ENCODE results near the gene CLCC1. TPM values are rescaled to one million over a fixed set of nuclear protein-coding genes. Genes with fewer than 3 reads are reported as not detected.

The CLCC1 gene
- total and polyA plus RNA-seq, 4 donors, result 9.7 to 29.2 (median 19.8) TPM

- H3K27me3 ChIP-seq (ENCODE audit: control insufficient read depth in 3 of 3, insufficient read depth in 3 of 3, low read length in 2 of 3), result no peaks in the 10 kb centered on the region
- 87 to 93% methylated on average over 6 of the region's 6 CpGs for WGBS, 2 donors
- no peak overlapping the region for H3K27ac ChIP-seq (ENCODE audit: low read depth in 1 of 2, low read length in 1 of 2)
- peaks cover 0 to 4% (median 2%) of the 10 kb centered on the region in 4 donors for H3K36me3 ChIP-seq (ENCODE audit: control insufficient read depth in 4 of 4, insufficient read depth in 4 of 4, low read length in 4 of 4)
- TF ChIP-seq CTCF (IDR thresholded peaks at IDR 0.05; ENCODE audit: control extremely low read depth, extremely low read depth), result no peak
- H3K4me1 ChIP-seq (ENCODE audit: control insufficient read depth in 5 of 5, insufficient read depth in 5 of 5, low read length in 5 of 5), result peaks cover 0 to 3% (median 2%) of the 10 kb centered on the region in 5 donors
- no peak overlapping the region for H3K4me3 ChIP-seq
- DNase-seq (no peak), ATAC-seq (ENCODE audit: insufficient read depth, low FRiP score) (no peak)
- no peaks in the 10 kb centered on the region for H3K9me3 ChIP-seq (ENCODE audit: control insufficient read depth in 4 of 4, insufficient read depth in 3 of 4, low read length in 3 of 4)
- no peak overlapping the region for H3K9ac ChIP-seq (ENCODE audit: insufficient read depth in 1 of 2, low read length in 2 of 2)
Measured at GRCh38 chr1:108953452-108953851, 9.8 kb downstream of the CLCC1 start.

- WGBS, 2 donors, result 95 to 97% methylated on average over 3 of the region's 3 CpGs
Measured at GRCh38 chr1:108951242-108951641, 12.0 kb downstream of the CLCC1 start.

GRCh38 chr1:108949044-108949443, 14.2 kb downstream of the CLCC1 start:
- no peaks in the 10 kb centered on the region for H3K27me3 ChIP-seq (ENCODE audit: control insufficient read depth in 3 of 3, insufficient read depth in 3 of 3, low read length in 2 of 3)
- no peaks in the 10 kb centered on the region for H3K9me3 ChIP-seq (ENCODE audit: control insufficient read depth in 4 of 4, insufficient read depth in 3 of 4, low read length in 3 of 4)
- no peak overlapping the region for H3K9ac ChIP-seq (ENCODE audit: insufficient read depth in 1 of 2, low read length in 2 of 2)
- ATAC-seq (ENCODE audit: insufficient read depth, low FRiP score) (no peak), DNase-seq (no peak)
- H3K36me3 ChIP-seq (ENCODE audit: control insufficient read depth in 4 of 4, insufficient read depth in 4 of 4, low read length in 4 of 4), result peaks cover 6 to 12% (median 8%) of the 10 kb centered on the region in 4 donors
- H3K27ac ChIP-seq (ENCODE audit: low read depth in 1 of 2, low read length in 1 of 2), result no peak overlapping the region
- TF ChIP-seq CTCF (IDR thresholded peaks at IDR 0.05; ENCODE audit: control extremely low read depth, extremely low read depth), result no peak
- peaks cover 0 to 8% (median 6%) of the 10 kb centered on the region in 5 donors for H3K4me1 ChIP-seq (ENCODE audit: control insufficient read depth in 5 of 5, insufficient read depth in 5 of 5, low read length in 5 of 5)
- no peak overlapping the region for H3K4me3 ChIP-seq
- 80 to 90% methylated on average over 4 of the region's 4 CpGs for WGBS, 2 donors

More at GRCh38 chr1:108951242-108951641, 12.0 kb downstream of the CLCC1 start:
- DNase-seq (no peak), ATAC-seq (ENCODE audit: insufficient read depth, low FRiP score) (no peak)
- Histone ChIP-seq H3K27ac (ENCODE audit: low read depth in 1 of 2, low read length in 1 of 2) (no peak overlapping the region), H3K4me3 (no peak overlapping the region), H3K36me3 (ENCODE audit: control insufficient read depth in 4 of 4, insufficient read depth in 4 of 4, low read length in 4 of 4) (peaks cover 4 to 7% (median 6%) of the 10 kb centered on the region in 4 donors), H3K9ac (ENCODE audit: insufficient read depth in 1 of 2, low read length in 2 of 2) (no peak overlapping the region), H3K4me1 (ENCODE audit: control insufficient read depth in 5 of 5, insufficient read depth in 5 of 5, low read length in 5 of 5) (peaks cover 0 to 8% (median 6%) of the 10 kb centered on the region in 5 donors), H3K9me3 (ENCODE audit: control insufficient read depth in 4 of 4, insufficient read depth in 3 of 4, low read length in 3 of 4) (no peaks in the 10 kb centered on the region), H3K27me3 (ENCODE audit: control insufficient read depth in 3 of 3, insufficient read depth in 3 of 3, low read length in 2 of 3) (no peaks in the 10 kb centered on the region)
- TF ChIP-seq CTCF (IDR thresholded peaks at IDR 0.05; ENCODE audit: control extremely low read depth, extremely low read depth), result no peak
